GM18861 (cell line): ENCODE measurements around the gene MMS22L.

Source experiments
- ATAC-seq: cut with Tn5 transposase; IDR thresholded peaks from one replicate; pipeline ENCODE4 v1.9.1; 2021; ENCODE audit not compliant: unreplicated experiment

Gene MMS22L

DNA sequence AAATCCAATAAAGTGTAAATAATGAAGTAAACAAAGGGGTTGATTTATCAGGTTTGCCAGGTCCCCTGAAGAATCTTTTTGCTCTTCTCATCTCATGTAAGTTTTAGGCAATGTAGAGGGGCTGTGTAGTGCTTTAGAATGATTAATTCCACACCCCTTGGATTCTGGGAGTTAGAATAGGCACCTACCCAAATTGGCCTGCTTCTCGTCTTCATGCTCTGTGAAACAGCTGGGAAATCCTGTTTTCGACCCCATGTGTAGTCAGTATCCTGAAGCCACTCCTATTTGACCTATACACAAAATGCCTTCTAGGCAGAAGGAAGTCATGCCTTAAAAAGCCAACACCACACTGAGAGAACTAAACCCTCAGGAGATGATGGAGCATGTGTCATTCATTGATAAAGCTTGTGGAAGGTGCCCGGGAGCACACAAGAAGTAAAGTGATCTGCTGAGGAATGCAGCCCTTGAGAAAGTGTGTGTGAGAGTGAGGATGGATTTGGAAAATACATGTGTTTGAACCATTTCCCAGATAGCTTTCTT is 187.6 kb downstream of the MMS22L start:
- ATAC-seq: no peak

DNA sequence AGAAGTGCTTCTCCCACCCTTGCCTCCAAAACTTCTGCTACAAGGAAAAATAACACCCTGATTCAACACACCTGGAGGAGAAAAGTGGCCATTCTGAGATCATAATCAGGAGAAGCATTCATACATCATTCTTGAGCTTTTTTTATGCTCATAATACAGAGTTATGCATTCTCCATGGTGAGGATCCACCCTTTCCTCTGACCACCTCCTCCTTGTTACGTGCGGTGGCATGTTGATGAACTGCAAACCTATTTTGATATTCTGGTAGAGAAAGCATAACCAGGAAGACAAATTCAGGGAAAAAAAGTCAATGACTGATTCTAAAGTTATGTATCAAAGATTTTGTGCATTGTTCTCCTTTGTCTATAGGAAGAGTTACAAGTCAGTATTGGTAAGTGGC is 188.6 kb downstream of the MMS22L start:
- ATAC-seq: no peak

DNA sequence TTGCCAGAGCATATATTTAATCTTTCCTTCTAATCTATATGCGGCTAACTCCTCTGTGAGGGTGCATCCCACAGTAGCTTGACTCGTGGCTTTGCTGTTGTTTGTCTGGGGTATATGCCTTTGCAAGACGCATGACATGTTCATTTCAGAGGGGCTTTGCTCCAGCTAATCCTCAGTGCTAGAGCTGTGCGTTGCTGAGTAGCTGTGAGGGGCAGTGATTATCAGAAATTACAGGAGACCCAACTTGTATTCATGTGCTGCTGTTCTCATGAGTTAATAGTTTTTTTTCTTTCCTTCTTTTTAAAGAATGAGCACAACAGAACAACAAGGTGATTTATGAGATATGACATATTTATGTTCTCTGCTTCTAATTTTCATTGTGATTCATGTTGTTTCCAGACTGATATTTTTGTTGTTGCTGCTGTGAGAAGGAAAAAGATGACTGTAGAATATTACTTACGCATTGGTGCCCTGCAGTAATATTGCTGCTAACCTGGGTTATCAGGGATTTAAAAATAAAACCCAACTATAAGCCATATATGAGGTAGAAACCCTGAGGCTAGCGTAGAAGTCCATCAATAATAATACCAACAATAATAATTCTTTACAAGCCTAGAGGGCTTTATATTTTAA is 190.2 kb downstream of the MMS22L start:
- ATAC-seq: no peak
